ENCODE results near the gene FHL2.

The FHL2 gene

DNA sequence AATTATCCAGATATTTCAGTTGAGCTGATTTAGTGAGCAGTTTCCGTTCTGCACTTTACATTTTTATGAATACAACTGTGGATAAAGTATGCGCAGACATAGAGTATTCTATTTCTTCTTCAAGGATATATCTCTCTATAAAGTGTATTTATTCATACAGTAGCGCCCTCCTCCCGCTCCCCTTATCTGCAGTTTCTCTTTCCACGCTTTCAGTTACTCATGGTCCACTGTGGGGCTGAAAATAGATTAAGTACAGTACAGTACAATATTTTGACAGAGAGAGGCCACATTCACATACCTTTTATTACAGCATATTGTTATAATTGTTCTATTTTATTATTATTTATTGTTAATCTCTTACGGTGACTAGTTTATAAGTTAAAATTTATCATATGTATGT, 19.7 kb upstream of the FHL2 start:
- DNase-seq: no peak

DNA sequence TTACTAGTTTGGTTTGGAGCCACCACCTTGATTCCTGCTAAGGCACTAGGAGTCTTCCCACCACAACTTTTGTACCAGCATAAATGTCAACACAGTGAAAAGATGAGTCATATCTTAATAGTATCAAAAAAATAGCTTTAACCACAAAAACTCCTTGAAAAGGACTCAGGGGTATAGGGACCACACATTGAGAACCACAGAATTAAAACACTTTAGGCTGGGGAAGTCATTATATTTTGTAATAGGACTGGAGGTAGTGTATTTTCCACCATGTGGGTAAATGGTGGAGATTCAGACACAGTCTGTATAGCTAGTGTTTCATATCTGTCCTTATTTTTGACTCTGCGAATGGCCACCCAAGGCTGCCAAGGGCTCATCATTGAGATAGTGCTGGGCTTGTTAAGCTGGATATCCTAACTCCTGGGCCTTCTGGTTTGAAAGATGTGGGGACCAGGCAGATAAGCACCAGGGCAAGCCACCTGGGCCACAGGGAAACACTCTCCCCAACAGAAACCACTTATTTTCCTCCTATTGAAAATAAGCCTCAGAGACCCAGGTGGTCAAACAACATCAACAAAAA, 19.1 kb upstream of the FHL2 start:
- no peak for DNase-seq

DNA sequence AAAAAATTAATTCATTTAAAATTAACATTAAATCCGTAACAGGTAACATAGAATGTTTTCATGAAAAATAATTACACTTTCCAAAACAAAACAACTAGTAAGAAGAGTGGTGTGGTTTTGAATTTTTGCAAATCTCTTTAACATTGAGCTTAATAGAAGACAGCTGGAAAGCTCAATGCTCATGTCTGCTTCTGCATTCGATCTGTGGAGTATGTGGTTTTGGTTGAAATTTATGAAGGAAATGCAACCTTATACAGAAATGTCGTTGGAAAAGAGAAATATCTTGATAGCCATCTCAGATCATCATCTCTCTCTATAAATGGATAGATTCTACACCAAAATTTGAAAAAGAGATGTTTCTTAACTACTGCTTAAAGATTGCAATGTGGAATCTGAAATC, 17.3 kb upstream of the FHL2 start:
- DNase-seq: no peak

GRCh38 chr2:105415007-105415406, 16.2 kb upstream of the FHL2 start:
- no peak for DNase-seq

GRCh38 chr2:105413206-105413605, 14.4 kb upstream of the FHL2 start:
- no peak for DNase-seq

DNA sequence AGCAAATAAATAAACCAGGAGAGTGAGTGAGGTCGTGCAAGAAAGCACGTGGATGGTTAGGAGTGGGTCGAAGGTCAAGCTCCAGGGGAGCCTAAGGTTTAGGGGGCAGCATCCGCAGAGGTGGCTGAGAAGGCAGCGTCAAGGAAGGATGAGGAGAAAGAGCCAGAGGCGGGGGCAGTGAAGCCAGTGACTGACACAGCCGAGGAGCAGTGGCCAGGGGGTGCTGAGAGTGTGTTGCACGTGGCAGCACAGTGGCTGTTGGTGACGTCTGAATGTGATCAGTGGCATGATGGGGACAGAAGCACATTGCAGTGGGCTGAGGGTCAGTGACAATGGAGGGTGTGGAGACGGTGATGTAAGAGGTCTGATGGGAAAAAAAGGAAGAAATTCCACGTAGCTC, 13.7 kb upstream of the FHL2 start:
- no peak for DNase-seq

DNA sequence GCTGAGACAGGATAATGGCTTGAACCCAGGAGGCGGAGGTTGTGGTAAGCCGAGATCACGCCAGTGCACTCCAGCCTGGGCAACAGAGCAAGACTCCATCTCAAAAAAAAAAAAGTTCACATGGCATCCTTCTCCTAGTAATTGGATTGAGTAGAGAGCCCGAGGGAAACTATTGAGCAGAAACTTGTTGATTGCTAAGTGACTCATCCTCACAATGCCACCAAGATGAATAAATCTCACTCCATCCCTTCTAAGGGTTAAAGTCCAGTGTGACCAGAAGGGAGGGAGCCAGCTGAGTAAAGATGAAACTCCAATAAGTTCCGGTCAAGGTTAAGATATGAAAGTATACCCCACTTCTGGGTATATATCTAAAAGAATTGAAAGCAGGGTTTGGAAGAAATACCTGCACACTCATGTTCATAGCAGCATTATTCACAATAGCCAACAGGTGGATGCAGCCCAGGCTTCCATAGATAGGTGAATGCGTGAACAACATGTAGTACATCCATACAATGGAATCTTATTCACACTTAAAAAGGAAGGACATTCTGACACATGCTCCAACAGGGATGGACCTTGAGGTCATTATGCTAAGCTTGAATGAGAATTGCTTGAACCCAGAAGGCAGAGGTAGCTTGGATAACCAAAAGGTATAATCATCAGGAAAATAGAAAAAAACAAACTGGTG, 13.0 kb upstream of the FHL2 start:
- DNase-seq: no peak

- no peak for DNase-seq
These were observed 11.7 kb upstream of the FHL2 start for GRCh38 chr2:105410554-105410953.

DNA sequence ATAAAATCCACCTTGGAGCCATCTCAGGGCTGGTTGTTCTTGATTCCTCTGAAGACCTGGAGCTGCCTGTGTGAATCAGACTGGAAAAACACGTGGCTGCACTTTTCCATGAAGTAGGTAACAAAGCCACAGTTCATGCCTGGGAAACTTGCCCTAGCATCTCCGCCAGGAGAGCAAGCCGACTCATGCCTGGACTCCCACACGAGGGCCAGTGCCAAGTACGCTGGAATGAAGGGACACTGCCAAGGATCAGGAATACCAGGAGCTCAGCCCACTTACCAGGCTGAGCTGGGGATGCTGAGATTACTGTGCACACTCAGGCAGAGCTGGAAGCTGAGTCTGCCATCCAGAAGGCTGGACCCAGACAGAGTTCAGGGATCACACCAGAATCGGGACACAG, 10.9 kb upstream of the FHL2 start:
- no peak for DNase-seq

GRCh38 chr2:105407946-105408743, 9.3 kb upstream of the FHL2 start:
- no peak for DNase-seq

- DNase-seq: no peak
These were observed 7.4 kb upstream of the FHL2 start for GRCh38 chr2:105406221-105406620.

- DNase-seq: no peak
These were observed 6.4 kb upstream of the FHL2 start for GRCh38 chr2:105405291-105405690.

DNA sequence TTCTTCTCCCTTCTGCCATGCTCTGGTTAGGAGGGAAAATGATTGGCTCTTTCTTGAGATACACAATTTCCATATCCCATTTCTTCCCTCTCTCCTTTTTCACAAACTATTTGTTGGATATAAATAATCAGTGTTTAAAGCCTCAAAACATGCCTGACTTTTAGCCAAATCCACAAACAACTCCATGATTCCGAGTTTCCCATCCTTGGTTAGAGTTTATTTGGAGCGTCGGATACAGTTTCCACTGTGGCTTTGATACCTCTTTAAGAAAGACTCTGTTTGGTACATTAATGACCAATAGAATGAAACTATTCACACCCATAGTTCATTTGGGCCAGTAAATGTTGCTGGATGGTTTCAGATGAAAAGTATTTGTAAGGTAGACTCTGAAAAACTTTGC, 5.9 kb upstream of the FHL2 start:
- no peak for DNase-seq

GRCh38 chr2:105403783-105404698, 5.2 kb upstream of the FHL2 start:
- DNase-seq: no peak

DNA sequence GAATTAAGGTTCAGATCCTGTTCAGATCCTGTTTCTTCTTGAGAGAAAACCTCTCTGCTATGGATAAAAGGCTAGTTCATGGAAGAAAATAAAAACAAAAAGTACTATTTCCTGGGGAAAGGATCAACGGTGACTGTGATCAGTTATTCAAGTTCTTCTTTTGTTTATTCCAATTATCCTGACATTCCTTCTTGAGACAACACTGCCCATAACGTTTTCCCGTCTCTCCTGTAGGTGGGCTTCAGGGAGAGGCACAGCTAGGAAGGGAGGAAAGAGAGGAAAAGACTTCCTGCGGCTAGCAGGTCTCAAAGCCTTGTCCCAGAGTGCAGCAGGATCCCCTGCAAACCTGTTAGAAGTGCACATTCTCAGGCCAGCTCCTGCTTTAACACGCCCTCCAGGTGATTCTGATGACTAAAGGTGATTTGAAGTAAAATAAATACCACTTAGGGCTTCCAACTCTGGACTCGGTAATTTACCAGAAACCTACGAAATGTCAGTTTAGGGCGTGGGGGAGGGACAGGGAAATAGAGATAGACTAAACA, 4.5 kb upstream of the FHL2 start:
- no peak for DNase-seq

DNA sequence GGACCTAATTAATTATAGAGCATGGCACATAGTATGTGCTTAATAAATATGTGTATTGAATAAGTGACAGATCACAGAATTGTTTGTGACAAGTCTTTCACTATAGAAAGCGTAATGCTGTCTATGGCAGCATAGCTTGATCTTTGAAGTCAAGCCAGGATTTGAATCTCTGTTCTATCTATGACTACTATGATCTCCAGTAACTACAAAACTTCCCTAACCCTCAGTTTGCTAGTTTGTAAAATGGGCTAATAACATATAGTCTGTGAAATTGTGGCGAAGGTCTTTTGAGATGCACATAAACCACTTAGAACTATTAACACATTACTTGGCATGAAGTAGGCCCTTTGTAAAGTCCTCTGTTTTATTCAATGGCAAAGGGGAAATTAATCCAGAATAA, 4.0 kb upstream of the FHL2 start:
- DNase-seq: no peak

- no peak for DNase-seq
These were observed 3.0 kb upstream of the FHL2 start for GRCh38 chr2:105401867-105402266.

GRCh38 chr2:105400138-105400540, 1.3 kb upstream of the FHL2 start:
- DNase-seq: no peak

DNA sequence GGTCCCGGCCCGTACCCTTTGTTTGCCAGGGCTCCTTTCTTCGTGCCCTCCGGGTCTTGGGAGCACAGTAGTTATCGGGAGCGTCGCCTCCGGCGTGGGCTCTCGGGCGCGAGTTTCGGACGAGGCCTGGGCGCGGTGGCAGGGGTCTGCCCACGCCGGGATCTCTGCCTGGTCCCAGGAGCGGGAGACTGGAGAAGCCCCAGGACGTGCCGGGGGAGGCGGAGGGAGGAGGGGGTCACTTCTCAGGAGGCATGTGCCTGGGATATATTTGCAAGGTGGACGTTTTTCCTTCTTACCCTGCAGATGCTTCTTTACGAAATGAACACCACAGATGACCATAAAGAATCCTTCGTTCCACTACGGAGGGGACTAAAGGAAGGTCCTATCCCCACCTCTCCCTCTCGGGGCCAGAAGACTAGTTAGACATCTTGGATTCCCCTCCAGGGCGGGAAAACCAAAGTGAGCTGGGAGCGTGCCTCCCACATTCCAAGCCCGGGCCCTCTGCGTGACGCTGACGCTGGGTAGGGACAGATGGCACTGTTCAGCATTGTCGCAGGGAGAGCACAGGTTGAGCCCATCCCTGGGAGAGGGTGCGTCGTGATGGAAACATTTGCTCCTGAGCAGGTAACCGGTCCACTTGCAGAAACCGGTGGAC, 483 bp upstream of the FHL2 start:
- no peak for DNase-seq

GRCh38 chr2:105397953-105398335, 907 bp downstream of the FHL2 start:
- DNase-seq: no peak

- no peak for DNase-seq
These were observed 1.7 kb downstream of the FHL2 start for GRCh38 chr2:105397025-105397722.
